Keratinocyte (primary cell): Measurements from ENCODE around the gene S100A12.
"Not testable (repeated sequence)": the region's sequence is repeated elsewhere in the genome, so short reads cannot be mapped to it uniquely, and the experiment has no call there.

Source experiments
- EZH2 ChIP-seq: IDR thresholded peaks from one replicate; pipeline ENCODE4 v1.6.1; 2012; ENCODE audit warnings: inconsistent platforms, mild to moderate bottlenecking, low read length, moderate library complexity
- TF ChIP-seq, protein P1 (sequence below), 3 experiments: IDR thresholded peaks in 1 of 3; conservative IDR thresholded peaks in 1 of 3; optimal IDR thresholded peaks in 1 of 3; 2 replicates in 2 of 3; 3 replicates in 1 of 3; pipeline versions ENCODE3 to v1.5.1; 2011; ENCODE audit warnings: low read length in 3 of 3, mild to moderate bottlenecking in 3 of 3, moderate library complexity in 2 of 3, control low read depth in 1 of 3, inconsistent platforms in 1 of 3; ENCODE audit not compliant: insufficient read depth in 2 of 3; ENCODE audit errors: extremely low read depth in 1 of 3

- TF ChIP-seq, protein P1, sequence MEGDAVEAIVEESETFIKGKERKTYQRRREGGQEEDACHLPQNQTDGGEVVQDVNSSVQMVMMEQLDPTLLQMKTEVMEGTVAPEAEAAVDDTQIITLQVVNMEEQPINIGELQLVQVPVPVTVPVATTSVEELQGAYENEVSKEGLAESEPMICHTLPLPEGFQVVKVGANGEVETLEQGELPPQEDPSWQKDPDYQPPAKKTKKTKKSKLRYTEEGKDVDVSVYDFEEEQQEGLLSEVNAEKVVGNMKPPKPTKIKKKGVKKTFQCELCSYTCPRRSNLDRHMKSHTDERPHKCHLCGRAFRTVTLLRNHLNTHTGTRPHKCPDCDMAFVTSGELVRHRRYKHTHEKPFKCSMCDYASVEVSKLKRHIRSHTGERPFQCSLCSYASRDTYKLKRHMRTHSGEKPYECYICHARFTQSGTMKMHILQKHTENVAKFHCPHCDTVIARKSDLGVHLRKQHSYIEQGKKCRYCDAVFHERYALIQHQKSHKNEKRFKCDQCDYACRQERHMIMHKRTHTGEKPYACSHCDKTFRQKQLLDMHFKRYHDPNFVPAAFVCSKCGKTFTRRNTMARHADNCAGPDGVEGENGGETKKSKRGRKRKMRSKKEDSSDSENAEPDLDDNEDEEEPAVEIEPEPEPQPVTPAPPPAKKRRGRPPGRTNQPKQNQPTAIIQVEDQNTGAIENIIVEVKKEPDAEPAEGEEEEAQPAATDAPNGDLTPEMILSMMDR (optimal IDR thresholded peaks at IDR 0.05 in 1 of 3, IDR thresholded peaks at IDR 0.05 in 1 of 3, conservative IDR thresholded peaks at IDR 0.05 in 1 of 3; ENCODE audit: extremely low read depth in 1 of 3, insufficient read depth in 2 of 3, low read length in 3 of 3), result not testable (repeated sequence)
- TF ChIP-seq EZH2, result not testable (repeated sequence)
Measured at GRCh38 chr1:153419436-153419793, 44.0 kb upstream of the S100A12 start.
